Keratinocyte (primary cell): ENCODE data around the gene COL25A1. TPM values are rescaled to one million over a fixed set of nuclear protein-coding genes. Genes with fewer than 3 reads are reported as not detected.

Source experiments
- DNase-seq: peaks from one replicate; pipeline ENCODE4 v3.0.0-alpha.2; 2011; ENCODE audit warnings: low read depth, missing footprints, low spot score
- FAIRE-seq: peaks from 2 replicates; lab custom pipeline; 2011; peaks lifted over from hg19 to GRCh38; lab: Jason Lieb, UNC
- H2AFZ ChIP-seq: 2 replicates; pipeline ENCODE4 v1.6.0; 2012; ENCODE audit warnings: low read length, control low read depth, inconsistent platforms; ENCODE audit not compliant: control insufficient read depth
- H3K27ac ChIP-seq: 2 replicates; pipeline ENCODE4 v1.5.1; 2011; ENCODE audit warnings: low read length; ENCODE audit not compliant: control insufficient read depth, insufficient read depth
- H3K27me3 ChIP-seq: 3 replicates; pipeline ENCODE4 v1.6.0; 2011; ENCODE audit warnings: low read length; ENCODE audit not compliant: control insufficient read depth, insufficient read depth; ENCODE audit errors: extremely low read depth
- H3K36me3 ChIP-seq, 2 experiments: 2 replicates in 1 of 2; 3 replicates in 1 of 2; pipeline ENCODE4 v1.5.1; 2011; ENCODE audit warnings: low read length in 2 of 2, mild to moderate bottlenecking in 1 of 2; ENCODE audit not compliant: control insufficient read depth in 2 of 2, insufficient read depth in 2 of 2; ENCODE audit errors: extremely low read depth in 1 of 2
- H3K4me1 ChIP-seq: 3 replicates; pipeline ENCODE4 v1.5.1; 2011; ENCODE audit warnings: low read length; ENCODE audit not compliant: control insufficient read depth, insufficient read depth; ENCODE audit errors: extremely low read depth
- H3K4me2 ChIP-seq: 3 replicates; pipeline ENCODE4 v1.6.0; 2011; ENCODE audit warnings: low read depth, low read length; ENCODE audit not compliant: control insufficient read depth, insufficient read depth; ENCODE audit errors: extremely low read depth
- H3K4me3 ChIP-seq, 3 experiments: fragments of 200-600 bp in 1 of 3; sonication (generic) in 1 of 3; 2 replicates in 2 of 3; 3 replicates in 1 of 3; pipeline ENCODE4 v1.5.1; 2011 to 2016; ENCODE audit warnings: low read length in 3 of 3, mild to moderate bottlenecking in 3 of 3, control low read depth in 2 of 3, inconsistent platforms in 1 of 3, low read depth in 1 of 3, mixed read lengths in 1 of 3, mixed run types in 1 of 3, moderate library complexity in 1 of 3; ENCODE audit not compliant: control insufficient read depth in 2 of 3, insufficient read depth in 2 of 3; ENCODE audit errors: extremely low read depth in 1 of 3
- H3K79me2 ChIP-seq: 2 replicates; pipeline ENCODE4 v1.6.0; 2012; ENCODE audit warnings: low read length; ENCODE audit not compliant: control insufficient read depth, insufficient read depth
- H3K9ac ChIP-seq: 3 replicates; pipeline ENCODE4 v1.6.0; 2011; ENCODE audit warnings: low read length; ENCODE audit not compliant: control insufficient read depth, insufficient read depth; ENCODE audit errors: extremely low read depth
- H3K9me1 ChIP-seq: 3 replicates; pipeline ENCODE4 v1.6.0; 2011; ENCODE audit warnings: low read length; ENCODE audit not compliant: control insufficient read depth, insufficient read depth; ENCODE audit errors: extremely low read depth
- H3K9me3 ChIP-seq: 2 replicates; pipeline ENCODE4 v1.5.1; 2012; ENCODE audit warnings: low read depth, low read length; ENCODE audit not compliant: control insufficient read depth
- H4K20me1 ChIP-seq: 3 replicates; pipeline ENCODE4 v1.6.0; 2011; ENCODE audit warnings: low read length; ENCODE audit not compliant: control insufficient read depth, insufficient read depth; ENCODE audit errors: extremely low read depth
- EZH2 ChIP-seq: IDR thresholded peaks from one replicate; pipeline ENCODE4 v1.6.1; 2012; ENCODE audit warnings: inconsistent platforms, mild to moderate bottlenecking, low read length, moderate library complexity
- dilution Hi-C: fragments of 300-500 bp; cut with MboI; formaldehyde crosslinking; loops from one replicate; pipeline ENCODE4 v1.7.0; 2020; ENCODE audit warnings: low sequenced_read_pairs; ENCODE audit not compliant: extremely low pct_ligation_motif_present
- polyA plus RNA-seq, 5 experiments: library from polyadenylated mRNA; depleted of rRNA in 3 of 5; stranded (reverse) in 3 of 5; stranded (forward) in 1 of 5; unstranded in 1 of 5; fragments of >200 nt; gene quantifications; 1 replicate in 1 of 5; 2 replicates in 3 of 5; 3 replicates in 1 of 5; pipeline versions ENCODE4 v1.2.1 to v1.2.3, GENCODE V29; 2011 to 2012; ENCODE audit warnings: missing spikeins in 2 of 5, low read depth in 1 of 5, low replicate concordance in 1 of 5
- TF ChIP-seq, protein P1 (sequence below), 3 experiments: IDR thresholded peaks in 1 of 3; conservative IDR thresholded peaks in 1 of 3; optimal IDR thresholded peaks in 1 of 3; 2 replicates in 2 of 3; 3 replicates in 1 of 3; pipeline versions ENCODE3 to v1.5.1; 2011; ENCODE audit warnings: low read length in 3 of 3, mild to moderate bottlenecking in 3 of 3, moderate library complexity in 2 of 3, control low read depth in 1 of 3, inconsistent platforms in 1 of 3; ENCODE audit not compliant: insufficient read depth in 2 of 3; ENCODE audit errors: extremely low read depth in 1 of 3

COL25A1 gene
- polyA plus RNA-seq, 1 donor (not counting 4 experiments of a cell fraction or from before 2014, with no cell fraction given), result not detected

GRCh38 chr4:109243871-109244270, 58.6 kb downstream of the COL25A1 start:
- Histone ChIP-seq H3K9me3 (no peaks in the 10 kb centered on the region), H3K9ac (no peak overlapping the region), H3K36me3 (no peaks in the 10 kb centered on the region), H3K27ac (no peak overlapping the region), H3K4me2 (no peak overlapping the region), H2AFZ (no peak overlapping the region), H3K4me3 (no peak overlapping the region), H3K27me3 (no peaks in the 10 kb centered on the region), H3K9me1 (no peaks in the 10 kb centered on the region), H4K20me1 (no peaks in the 10 kb centered on the region), H3K79me2 (no peaks in the 10 kb centered on the region), H3K4me1 (no peaks in the 10 kb centered on the region)
- DNase-seq (no peak), FAIRE-seq (no peak)
- TF ChIP-seq EZH2, result no peak
- TF ChIP-seq, protein P1, sequence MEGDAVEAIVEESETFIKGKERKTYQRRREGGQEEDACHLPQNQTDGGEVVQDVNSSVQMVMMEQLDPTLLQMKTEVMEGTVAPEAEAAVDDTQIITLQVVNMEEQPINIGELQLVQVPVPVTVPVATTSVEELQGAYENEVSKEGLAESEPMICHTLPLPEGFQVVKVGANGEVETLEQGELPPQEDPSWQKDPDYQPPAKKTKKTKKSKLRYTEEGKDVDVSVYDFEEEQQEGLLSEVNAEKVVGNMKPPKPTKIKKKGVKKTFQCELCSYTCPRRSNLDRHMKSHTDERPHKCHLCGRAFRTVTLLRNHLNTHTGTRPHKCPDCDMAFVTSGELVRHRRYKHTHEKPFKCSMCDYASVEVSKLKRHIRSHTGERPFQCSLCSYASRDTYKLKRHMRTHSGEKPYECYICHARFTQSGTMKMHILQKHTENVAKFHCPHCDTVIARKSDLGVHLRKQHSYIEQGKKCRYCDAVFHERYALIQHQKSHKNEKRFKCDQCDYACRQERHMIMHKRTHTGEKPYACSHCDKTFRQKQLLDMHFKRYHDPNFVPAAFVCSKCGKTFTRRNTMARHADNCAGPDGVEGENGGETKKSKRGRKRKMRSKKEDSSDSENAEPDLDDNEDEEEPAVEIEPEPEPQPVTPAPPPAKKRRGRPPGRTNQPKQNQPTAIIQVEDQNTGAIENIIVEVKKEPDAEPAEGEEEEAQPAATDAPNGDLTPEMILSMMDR (optimal IDR thresholded peaks at IDR 0.05 in 1 of 3, IDR thresholded peaks at IDR 0.05 in 1 of 3, conservative IDR thresholded peaks at IDR 0.05 in 1 of 3; ENCODE audit: extremely low read depth in 1 of 3, insufficient read depth in 2 of 3, low read length in 3 of 3), result no peak
- dilution Hi-C loops, result no loop called here

- H3K9me1 ChIP-seq, result no peaks in the 10 kb centered on the region
- H3K79me2 ChIP-seq, result no peaks in the 10 kb centered on the region
- H3K9ac ChIP-seq, result no peak overlapping the region
- H3K4me1 ChIP-seq, result no peaks in the 10 kb centered on the region
- no peak for FAIRE-seq
- TF ChIP-seq, protein P1 (optimal IDR thresholded peaks at IDR 0.05 in 1 of 3, IDR thresholded peaks at IDR 0.05 in 1 of 3, conservative IDR thresholded peaks at IDR 0.05 in 1 of 3; ENCODE audit: extremely low read depth in 1 of 3, insufficient read depth in 2 of 3, low read length in 3 of 3), result no peak
- no peak for TF ChIP-seq EZH2
- no peaks in the 10 kb centered on the region for H3K36me3 ChIP-seq
- no peak overlapping the region for H3K4me2 ChIP-seq
- no peak overlapping the region for H3K4me3 ChIP-seq
- no peaks in the 10 kb centered on the region for H3K27me3 ChIP-seq
- no peak overlapping the region for H2AFZ ChIP-seq
- dilution Hi-C loops, result no loop called here
- no peak for DNase-seq
- no peaks in the 10 kb centered on the region for H3K9me3 ChIP-seq
- no peaks in the 10 kb centered on the region for H4K20me1 ChIP-seq
- no peak overlapping the region for H3K27ac ChIP-seq
Observed at GRCh38 chr4:109238746-109239145, 63.7 kb downstream of the COL25A1 start.
